GM20000 (cell line): Measurements from ENCODE around the gene LPP.

Experiments used
- DNase-seq: peaks from one replicate; pipeline ENCODE4 v3.0.0; 2012; ENCODE audit warnings: low spot score
- CTCF ChIP-seq: IDR thresholded peaks from 2 replicates; pipeline ENCODE4 v1.5.1; 2012; ENCODE audit warnings: mild to moderate bottlenecking, control low read depth; ENCODE audit errors: extremely low read depth, missing control alignments

The LPP gene

GRCh38 chr3:188256758-188257157, 102.8 kb downstream of the LPP start:
- DNase-seq, result no peak
- no peak for TF ChIP-seq CTCF

GRCh38 chr3:188257384-188258026, 103.5 kb downstream of the LPP start:
- TF ChIP-seq CTCF, result no peak
- DNase-seq, result no peak

GRCh38 chr3:188259191-188259590, 105.2 kb downstream of the LPP start:
- DNase-seq, result no peak
- TF ChIP-seq CTCF, result no peak

GRCh38 chr3:188259596-188259995, 105.6 kb downstream of the LPP start:
- no peak for TF ChIP-seq CTCF

GRCh38 chr3:188261011-188261410, 107.1 kb downstream of the LPP start:
- TF ChIP-seq CTCF, result no peak
- DNase-seq, result no peak

More at GRCh38 chr3:188259596-188259995, 105.6 kb downstream of the LPP start:
- no peak for DNase-seq

- DNase-seq, result no peak
Observed at GRCh38 chr3:188262488-188262887, 108.5 kb downstream of the LPP start.

More at GRCh38 chr3:188262488-188262887, 108.5 kb downstream of the LPP start:
- TF ChIP-seq CTCF, result no peak
